ENCODE measurements around the gene CPNE8.

The CPNE8 gene

GRCh38 chr12:38721611-38722252 is 183.7 kb downstream of the CPNE8 start:
- no peak for ATAC-seq

GRCh38 chr12:38720661-38721060 is 184.7 kb downstream of the CPNE8 start:
- ATAC-seq, result no peak

GRCh38 chr12:38713294-38713693 is 192.1 kb downstream of the CPNE8 start:
- ATAC-seq, result no peak

- ATAC-seq, result no peak
These were observed 194.3 kb downstream of the CPNE8 start for GRCh38 chr12:38711054-38711453.

- no peak for ATAC-seq
These were observed 196.9 kb downstream of the CPNE8 start for GRCh38 chr12:38708466-38708865.

- no peak for ATAC-seq
These were observed 197.7 kb downstream of the CPNE8 start for GRCh38 chr12:38707648-38708047.

- ATAC-seq, result no peak
These were observed 208.1 kb downstream of the CPNE8 start for GRCh38 chr12:38697289-38697688.

- ATAC-seq, result no peak
These were observed 210.3 kb downstream of the CPNE8 start for GRCh38 chr12:38695057-38695456.

- no peak for ATAC-seq
These were observed 214.2 kb downstream of the CPNE8 start for GRCh38 chr12:38691164-38691563.

GRCh38 chr12:38690646-38691045 is 214.7 kb downstream of the CPNE8 start:
- no peak for ATAC-seq

- ATAC-seq, result no peak
These were observed 215.7 kb downstream of the CPNE8 start for GRCh38 chr12:38689704-38690103.

- ATAC-seq, result no peak
These were observed 216.2 kb downstream of the CPNE8 start for GRCh38 chr12:38689195-38689594.

- no peak for ATAC-seq
These were observed 222.9 kb downstream of the CPNE8 start for GRCh38 chr12:38682521-38682920.

- no peak for ATAC-seq
These were observed 235.9 kb downstream of the CPNE8 start for GRCh38 chr12:38669530-38669929.

- ATAC-seq, result no peak
These were observed 236.3 kb downstream of the CPNE8 start for GRCh38 chr12:38669081-38669480.

- no peak for ATAC-seq
These were observed 239.0 kb downstream of the CPNE8 start for GRCh38 chr12:38666425-38666824.

- ATAC-seq, result no peak
These were observed 240.6 kb downstream of the CPNE8 start for GRCh38 chr12:38664661-38665269.

GRCh38 chr12:38662829-38663228 is 242.6 kb downstream of the CPNE8 start:
- ATAC-seq, result no peak

- no peak for ATAC-seq
These were observed 251.7 kb downstream of the CPNE8 start for GRCh38 chr12:38653650-38654049.

- no peak for ATAC-seq
These were observed 256.6 kb downstream of the CPNE8 start for GRCh38 chr12:38648813-38649212.

GRCh38 chr12:38646146-38646545 is 259.2 kb downstream of the CPNE8 start:
- no peak for ATAC-seq

- ATAC-seq, result no peak
These were observed 265.8 kb downstream of the CPNE8 start for GRCh38 chr12:38639625-38640024.

GRCh38 chr12:38638401-38638800 is 267.0 kb downstream of the CPNE8 start:
- ATAC-seq, result no peak

GRCh38 chr12:38633511-38633910 is 271.9 kb downstream of the CPNE8 start:
- ATAC-seq, result no peak

GRCh38 chr12:38629064-38629463 is 276.3 kb downstream of the CPNE8 start:
- ATAC-seq, result no peak
